Cardiac fibroblast (primary cell): ENCODE data around the gene NXPH1.

Source experiments
- DNase-seq, 2 donors: peaks; one replicate each; pipeline versions ENCODE4 v3.0.0 to v3.0.0-alpha.2; 2010; ENCODE audit warnings: low read depth in 2 of 2
- H3K4me3 ChIP-seq, 2 donors: replicated peaks in 1 of 2; 1 replicate in 1 of 2; 2 replicates in 1 of 2; pipeline ENCODE4 v1.5.1; 2011; ENCODE audit warnings: low read depth in 2 of 2, low read length in 2 of 2, mild to moderate bottlenecking in 2 of 2, moderate library complexity in 1 of 2
- CTCF ChIP-seq: IDR thresholded peaks from one replicate; pipeline ENCODE4 v1.5.1; 2011; ENCODE audit warnings: low read depth, mild to moderate bottlenecking, low read length, inconsistent platforms

NXPH1 gene

GRCh38 chr7:8491544-8492489, 58.4 kb downstream of the NXPH1 start:
- no peak for TF ChIP-seq CTCF
- no peak overlapping the region for H3K4me3 ChIP-seq
- DNase-seq, result no peak

- DNase-seq, result no peak
- no peak overlapping the region for H3K4me3 ChIP-seq
- TF ChIP-seq CTCF, result no peak
Observed at GRCh38 chr7:8499128-8499527, 65.7 kb downstream of the NXPH1 start.

- H3K4me3 ChIP-seq, result no peak overlapping the region
- TF ChIP-seq CTCF, result no peak
- no peak for DNase-seq
Observed at GRCh38 chr7:8500286-8500685, 66.9 kb downstream of the NXPH1 start.

- TF ChIP-seq CTCF, result no peak
- no peak for DNase-seq
- H3K4me3 ChIP-seq, result no peak overlapping the region
Observed at GRCh38 chr7:8507566-8507965, 74.2 kb downstream of the NXPH1 start.

- no peak for TF ChIP-seq CTCF
- no peak overlapping the region for H3K4me3 ChIP-seq
Observed at GRCh38 chr7:8509621-8510020, 76.2 kb downstream of the NXPH1 start.

GRCh38 chr7:8511855-8512254, 78.4 kb downstream of the NXPH1 start:
- H3K4me3 ChIP-seq, result no peak overlapping the region
- no peak for TF ChIP-seq CTCF
- no peak for DNase-seq

More at GRCh38 chr7:8509621-8510020, 76.2 kb downstream of the NXPH1 start:
- DNase-seq, result no peak
